ENCODE data around the gene CASR. TPM values are rescaled to one million over a fixed set of nuclear protein-coding genes. Genes with fewer than 3 reads are reported as not detected.

CASR gene
- total and polyA plus RNA-seq, 2 of the 4 experiments (the other 2 are of a cell fraction), result not detected

DNA sequence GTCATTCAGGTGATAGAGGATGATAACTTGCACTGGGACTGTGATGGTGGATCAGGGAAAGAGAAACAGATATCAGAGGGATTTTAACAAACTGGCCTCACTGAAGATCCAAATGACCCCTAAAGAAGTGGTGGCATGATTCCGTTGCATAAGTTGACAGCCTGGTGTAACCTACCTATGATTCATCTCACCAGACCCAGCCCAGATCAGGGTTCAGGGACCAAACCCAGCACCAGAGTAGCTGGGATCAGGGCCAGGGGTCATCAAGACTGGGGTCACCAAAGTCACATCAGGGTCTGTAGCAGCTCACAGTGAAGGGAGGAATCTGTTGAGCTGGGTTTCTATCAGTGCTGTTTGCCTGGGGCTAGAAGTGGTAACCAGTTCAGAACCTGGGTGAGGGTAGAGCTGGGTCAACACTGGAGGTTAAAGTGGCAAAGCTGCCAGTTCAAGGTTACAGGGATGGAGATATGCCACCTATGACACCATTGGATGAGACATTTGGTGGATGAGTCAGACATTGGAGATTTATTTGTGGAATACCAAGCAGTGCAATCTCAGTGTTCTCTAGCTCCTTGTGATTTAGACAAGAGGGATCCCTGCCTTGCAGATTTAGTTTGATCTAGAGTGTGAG lies 35.9 kb downstream of the CASR start:
- ChIA-PET CTCF (no interaction called here), POLR2A (ENCODE audit: unreplicated experiment) (no interaction called here)
- no peak overlapping the region for H3K56ac ChIP-seq (ENCODE audit: extremely low read depth, insufficient read depth, low read length)
- H3K9me1 ChIP-seq (ENCODE audit: insufficient read depth, low read length), result no peaks in the 10 kb centered on the region
- H3K4me3 ChIP-seq (ENCODE audit: insufficient read depth, low read depth, low read length), result no peak overlapping the region
- no peak for DNase-seq
- no peak for ATAC-seq (ENCODE audit: low read depth)
- no peak overlapping the region for H3K4me2 ChIP-seq (ENCODE audit: low read depth, low read length)
- H3K14ac ChIP-seq (replicated peaks; ENCODE audit: low read depth, low read length), result no peak overlapping the region
- no peak overlapping the region for H2BK15ac ChIP-seq (ENCODE audit: low read depth, low read length)
- no CpG with 5 or more reads among the region's 1 CpG for WGBS, 2 experiments (ENCODE audit: extremely low coverage in 2 of 2, insufficient read length in 1 of 2)
- no peak overlapping the region for H2AK9ac ChIP-seq (replicated peaks; ENCODE audit: low read depth, low read length, poor library complexity)
- H2BK120ac ChIP-seq (ENCODE audit: low read depth, low read length), result no peak overlapping the region
- no TSS peak for BruUV-seq (replicated peaks)
- H3K4me1 ChIP-seq (ENCODE audit: control insufficient read depth, insufficient read depth, low read length), result no peaks in the 10 kb centered on the region
- peaks cover 2% of the 10 kb centered on the region; the same call in 1 of the 2 replicates for H3K27me3 ChIP-seq (ENCODE audit: control insufficient read depth, insufficient read depth, low read length)
- no peak overlapping the region for H4K5ac ChIP-seq (ENCODE audit: low read depth, low read length)
- no peak overlapping the region for H2AFZ ChIP-seq (replicated peaks; ENCODE audit: low read length, poor library complexity)
- in situ Hi-C loops (cut with MboI; ENCODE audit: low sequenced_read_pairs) (no loop called here), intact Hi-C loops (cut with micrococcal nuclease) (no loop called here), dilution Hi-C loops (cut with HindIII; ENCODE audit: low sequenced_read_pairs, unreplicated experiment) (no loop called here)
- no peak overlapping the region for H4K8ac ChIP-seq (ENCODE audit: low read depth in 2 of 2, low read length in 2 of 2)
- no peaks in the 10 kb centered on the region for H3K9me3 ChIP-seq (ENCODE audit: control insufficient read depth, insufficient read depth, low read length)
- no peaks in the 10 kb centered on the region for H3K36me3 ChIP-seq (ENCODE audit: control insufficient read depth, insufficient read depth, low read length)
- H3K79me1 ChIP-seq (ENCODE audit: low read depth in 1 of 2, low read length in 2 of 2), result no peaks in the 10 kb centered on the region
- H2BK5ac ChIP-seq (ENCODE audit: low read depth, low read length, poor library complexity, severe bottlenecking), result no peak overlapping the region
- H2BK20ac ChIP-seq (ENCODE audit: low read depth, low read length), result no peak overlapping the region
- no peak overlapping the region for H3K4ac ChIP-seq (ENCODE audit: low read depth, low read length)
- H3K27ac ChIP-seq (ENCODE audit: insufficient read depth, low read length), result no peak overlapping the region
- no peak overlapping the region for H3K23ac ChIP-seq (ENCODE audit: low read depth, low read length)
- no peak overlapping the region for H2AK5ac ChIP-seq (ENCODE audit: low read depth, low read length)
- TF ChIP-seq MXI1 (IDR thresholded peaks at IDR 0.05; ENCODE audit: borderline replicate concordance, low read depth, low read length) (no peak), BHLHE40 (IDR thresholded peaks at IDR 0.05; ENCODE audit: low read depth, low read length) (no peak), CHD1 (IDR thresholded peaks at IDR 0.05; ENCODE audit: low read depth, low read length) (no peak), POLR2A (IDR thresholded peaks at IDR 0.05; ENCODE audit: low read depth, low read length) (no peak), RCOR1 (IDR thresholded peaks at IDR 0.05; ENCODE audit: insufficient replicate concordance, low read length) (no peak), NFE2L2 (IDR thresholded peaks at IDR 0.05; ENCODE audit: low read depth, low read length) (no peak), MAFK (IDR thresholded peaks at IDR 0.05; ENCODE audit: low read depth, low read length) (no peak), RFX5 (IDR thresholded peaks at IDR 0.05; ENCODE audit: low read depth, low read length) (no peak)
- no peaks in the 10 kb centered on the region for H4K20me1 ChIP-seq (ENCODE audit: insufficient read depth, low read length)
- no peak overlapping the region for H3K9ac ChIP-seq (ENCODE audit: low read depth, low read length)
- H4K91ac ChIP-seq (ENCODE audit: insufficient read depth, low read depth, low read length), result no peak overlapping the region
- H3K18ac ChIP-seq (ENCODE audit: low read depth, low read length), result no peak overlapping the region

All from IMR-90 (cell line).